Endodermal cell (in vitro differentiated cells): Measurements from ENCODE around the gene DSP. TPM values are rescaled to one million over a fixed set of nuclear protein-coding genes. Genes with fewer than 3 reads are reported as not detected.

Source experiments
- DNase-seq: peaks from one replicate; pipeline ENCODE4 v3.0.0-alpha.2; 2017
- H3K27ac ChIP-seq: 2 replicates; pipeline ENCODE4 v1.5.1; 2013; ENCODE audit warnings: mild to moderate bottlenecking, low read depth, low read length, moderate library complexity
- H3K27me3 ChIP-seq: 2 replicates; pipeline ENCODE4 v1.6.1; 2013; ENCODE audit warnings: mild to moderate bottlenecking, low read length, moderate library complexity; ENCODE audit not compliant: insufficient read depth, control insufficient read depth, poor library complexity, severe bottlenecking
- H3K36me3 ChIP-seq: 2 replicates; pipeline ENCODE4 v1.7.0; 2013; ENCODE audit warnings: mild to moderate bottlenecking, low read length, moderate library complexity; ENCODE audit not compliant: control insufficient read depth, insufficient read depth
- H3K4me1 ChIP-seq: one replicate; pipeline ENCODE4 v1.7.0; 2013; ENCODE audit warnings: low read length; ENCODE audit not compliant: control insufficient read depth, insufficient read depth
- H3K4me3 ChIP-seq: 2 replicates; pipeline ENCODE4 v1.5.1; 2013; ENCODE audit warnings: mild to moderate bottlenecking, low read length, moderate library complexity
- H3K9ac ChIP-seq: 2 replicates; pipeline ENCODE4 v1.6.1; 2013; ENCODE audit warnings: mild to moderate bottlenecking, low read length, moderate library complexity; ENCODE audit not compliant: poor library complexity, severe bottlenecking; ENCODE audit errors: extremely low read depth
- H3K9me3 ChIP-seq: 2 replicates; pipeline ENCODE4 v1.6.1; 2013; ENCODE audit warnings: mild to moderate bottlenecking, low read length, moderate library complexity; ENCODE audit not compliant: control insufficient read depth
- H3K27ac Mint-ChIP-seq: 2 replicates; pipeline ENCODE4 v1.8.0; 2020; ENCODE audit warnings: mixed read lengths
- H3K27me3 Mint-ChIP-seq: 2 replicates; pipeline ENCODE4 v1.8.0; 2021; ENCODE audit warnings: mild to moderate bottlenecking, mixed read lengths; ENCODE audit not compliant: insufficient read depth
- H3K36me3 Mint-ChIP-seq: 2 replicates; pipeline ENCODE4 v1.8.0; 2020; ENCODE audit warnings: low read depth, mixed read lengths
- H3K4me1 Mint-ChIP-seq: 2 replicates; pipeline ENCODE4 v1.8.0; 2020; ENCODE audit warnings: mixed read lengths
- H3K4me3 Mint-ChIP-seq: 2 replicates; pipeline ENCODE4 v1.8.0; 2020; ENCODE audit warnings: mild to moderate bottlenecking, moderate library complexity, mixed read lengths
- H3K9me3 Mint-ChIP-seq: 2 replicates; pipeline ENCODE4 v1.8.0; 2020; ENCODE audit warnings: mild to moderate bottlenecking, mixed read lengths
- WGBS, 2 experiments: methylation state at CpG; one replicate each; pipeline versions ENCODE4 v1.1.5 to v1.1.7; 2013; ENCODE audit warnings: missing lambda C conversion rate in 2 of 2, mixed read lengths in 1 of 2; ENCODE audit not compliant: insufficient coverage in 1 of 2, insufficient read length in 1 of 2; 5-methylcytosine and 5-hydroxymethylcytosine counted together
- total RNA-seq, 2 donors: library from RNA; stranded (reverse); fragmentation: NEBNext Ultra II Directional in 1 of 2; extraction: Animal tissue kit (Norgen Biotek cat#: 25700) in 1 of 2; gene quantifications; 2 replicates in 1 of 2; 3 replicates in 1 of 2; pipeline ENCODE4 v1.2.1, GENCODE V29; 2021
- TF ChIP-seq, protein P1 (sequence below): fragments of 200-600 bp; sonication (generic); conservative IDR thresholded peaks from 2 replicates; pipeline ENCODE4 v1.5.0; 2021; ENCODE audit warnings: antibody characterized with exemption, mild to moderate bottlenecking

Gene DSP
- total RNA-seq, 2 donors from 2014 or later, result 123 to 152 TPM

DNA sequence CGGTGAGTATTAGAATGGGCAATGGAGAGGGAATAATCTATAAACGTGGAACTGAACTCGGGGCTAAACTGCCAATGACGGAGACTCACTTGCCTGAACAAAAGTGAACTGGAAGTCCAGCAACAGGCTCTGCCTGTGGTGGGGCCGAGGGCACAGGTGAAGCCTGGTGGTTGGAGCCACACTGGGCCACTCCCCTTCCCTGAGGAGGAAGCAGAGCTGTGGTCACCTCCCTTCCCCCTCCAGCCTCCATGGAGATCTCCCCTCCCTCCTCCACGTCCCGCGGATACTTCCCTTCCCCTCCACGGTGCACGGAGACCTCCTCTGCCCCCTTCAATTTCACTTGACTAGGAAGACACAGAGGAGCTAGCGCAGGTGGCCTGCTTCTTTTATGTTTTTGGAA lies 14.7 kb upstream of the DSP start:
- Mint-ChIP-seq H3K36me3 (no peaks in the 10 kb centered on the region), H3K9me3 (no peaks in the 10 kb centered on the region), H3K4me1 (peaks cover 15% of the 10 kb centered on the region), H3K4me3 (no peak overlapping the region), H3K27ac (no peak overlapping the region), H3K27me3 (no peaks in the 10 kb centered on the region)
- H3K4me1 ChIP-seq, result no peaks in the 10 kb centered on the region
- 70 to 95% methylated on average over 3 to 11 of the region's 11 CpGs for WGBS, 2 experiments
- no peaks in the 10 kb centered on the region for H3K27me3 ChIP-seq
- no peaks in the 10 kb centered on the region for H3K36me3 ChIP-seq
- H3K9me3 ChIP-seq, result no peaks in the 10 kb centered on the region
- TF ChIP-seq, protein P1, sequence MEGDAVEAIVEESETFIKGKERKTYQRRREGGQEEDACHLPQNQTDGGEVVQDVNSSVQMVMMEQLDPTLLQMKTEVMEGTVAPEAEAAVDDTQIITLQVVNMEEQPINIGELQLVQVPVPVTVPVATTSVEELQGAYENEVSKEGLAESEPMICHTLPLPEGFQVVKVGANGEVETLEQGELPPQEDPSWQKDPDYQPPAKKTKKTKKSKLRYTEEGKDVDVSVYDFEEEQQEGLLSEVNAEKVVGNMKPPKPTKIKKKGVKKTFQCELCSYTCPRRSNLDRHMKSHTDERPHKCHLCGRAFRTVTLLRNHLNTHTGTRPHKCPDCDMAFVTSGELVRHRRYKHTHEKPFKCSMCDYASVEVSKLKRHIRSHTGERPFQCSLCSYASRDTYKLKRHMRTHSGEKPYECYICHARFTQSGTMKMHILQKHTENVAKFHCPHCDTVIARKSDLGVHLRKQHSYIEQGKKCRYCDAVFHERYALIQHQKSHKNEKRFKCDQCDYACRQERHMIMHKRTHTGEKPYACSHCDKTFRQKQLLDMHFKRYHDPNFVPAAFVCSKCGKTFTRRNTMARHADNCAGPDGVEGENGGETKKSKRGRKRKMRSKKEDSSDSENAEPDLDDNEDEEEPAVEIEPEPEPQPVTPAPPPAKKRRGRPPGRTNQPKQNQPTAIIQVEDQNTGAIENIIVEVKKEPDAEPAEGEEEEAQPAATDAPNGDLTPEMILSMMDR, result no peak
- DNase-seq, result peak; percentile 67
- no peak overlapping the region for H3K4me3 ChIP-seq
- no peak overlapping the region for H3K27ac ChIP-seq
- H3K9ac ChIP-seq, result no peak overlapping the region

DNA sequence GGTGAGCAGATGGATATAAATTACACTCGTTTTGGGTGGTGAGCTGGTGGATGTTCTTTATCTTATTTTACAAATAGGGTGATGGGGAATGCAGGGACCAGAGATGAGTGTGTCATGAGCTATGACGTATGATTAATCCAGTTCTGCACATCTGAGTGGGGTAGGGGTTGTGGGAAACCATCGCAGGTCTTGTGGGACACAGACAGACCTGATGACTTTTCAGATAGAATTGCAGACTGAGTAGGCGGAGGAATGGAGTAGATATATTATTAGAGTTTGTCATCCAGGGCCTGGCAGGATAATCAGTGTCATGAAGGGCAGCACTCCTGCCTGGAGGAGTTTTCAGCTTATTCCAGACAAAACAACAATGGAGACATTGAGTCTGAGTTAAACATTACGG lies 12.9 kb upstream of the DSP start:
- Mint-ChIP-seq H3K27ac (no peak overlapping the region), H3K27me3 (no peaks in the 10 kb centered on the region), H3K4me1 (peaks cover 22% of the 10 kb centered on the region), H3K36me3 (no peaks in the 10 kb centered on the region), H3K4me3 (no peak overlapping the region), H3K9me3 (no peaks in the 10 kb centered on the region)
- Histone ChIP-seq H3K27me3 (no peaks in the 10 kb centered on the region), H3K4me1 (peaks cover 4% of the 10 kb centered on the region), H3K36me3 (no peaks in the 10 kb centered on the region), H3K27ac (no peak overlapping the region), H3K4me3 (no peak overlapping the region), H3K9me3 (no peaks in the 10 kb centered on the region), H3K9ac (no peak overlapping the region)
- TF ChIP-seq, protein P1, result no peak
- no peak for DNase-seq
- WGBS, 2 experiments, result 91 to 100% methylated on average over 2 to 4 of the region's 5 CpGs

DNA sequence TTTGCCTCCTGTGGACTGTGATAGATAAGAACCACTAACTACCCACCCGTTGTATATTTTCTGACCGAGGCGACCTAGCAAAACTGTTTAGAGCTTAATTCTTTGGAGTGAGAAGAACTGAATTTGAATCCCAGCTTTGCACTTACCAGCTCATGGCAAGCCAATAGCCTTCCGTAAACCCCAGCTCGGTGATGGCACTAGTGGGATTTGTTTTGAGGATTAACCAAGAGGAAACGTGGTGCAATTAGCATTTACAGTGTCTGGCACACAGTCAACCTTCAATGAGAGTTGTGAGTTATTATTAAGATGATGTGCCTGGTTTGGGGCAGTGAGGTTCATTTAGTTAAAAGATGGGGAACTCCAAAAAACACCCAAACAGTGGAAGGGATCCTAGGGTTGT lies 12.3 kb upstream of the DSP start:
- no peak overlapping the region for H3K27ac Mint-ChIP-seq
- Histone ChIP-seq H3K4me3 (no peak overlapping the region), H3K27ac (no peak overlapping the region), H3K9me3 (no peaks in the 10 kb centered on the region), H3K36me3 (no peaks in the 10 kb centered on the region), H3K9ac (no peak overlapping the region), H3K4me1 (peaks cover 4% of the 10 kb centered on the region), H3K27me3 (no peaks in the 10 kb centered on the region)
- H3K4me1 Mint-ChIP-seq, result peaks cover 22% of the 10 kb centered on the region
- TF ChIP-seq, protein P1, result no peak
- no peaks in the 10 kb centered on the region for H3K27me3 Mint-ChIP-seq
- no peaks in the 10 kb centered on the region for H3K36me3 Mint-ChIP-seq
- no peaks in the 10 kb centered on the region for H3K9me3 Mint-ChIP-seq
- H3K4me3 Mint-ChIP-seq, result no peak overlapping the region
- DNase-seq, result no peak
- 63 to 92% methylated on average over 1 to 6 of the region's 6 CpGs for WGBS, 2 experiments
